WTC11 (cell line): ENCODE results near the gene CASP6.

Experiments used
- CBFB ChIP-seq: sonication (generic); formaldehyde crosslinking; IDR thresholded peaks from 2 replicates; pipeline ENCODE4 v1.8.1; 2022; ENCODE audit warnings: mild to moderate bottlenecking, low read depth, missing genetic modification reagents
- CREB1 ChIP-seq: sonication (generic); formaldehyde crosslinking; IDR thresholded peaks from 2 replicates; pipeline ENCODE4 v1.8.0; 2023; ENCODE audit warnings: mild to moderate bottlenecking, missing genetic modification reagents
- ETV6 ChIP-seq: sonication (generic); formaldehyde crosslinking; IDR thresholded peaks from 2 replicates; pipeline ENCODE4 v1.8.1; 2022; ENCODE audit warnings: mild to moderate bottlenecking, missing genetic modification reagents
- JUN ChIP-seq: sonication (generic); formaldehyde crosslinking; IDR thresholded peaks from 2 replicates; pipeline ENCODE4 v1.8.0; 2023; ENCODE audit warnings: mild to moderate bottlenecking, missing genetic modification reagents
- MXD4 ChIP-seq: fragments of 250-450 bp; sonication (Bioruptor Pico); IDR thresholded peaks from 2 replicates; pipeline ENCODE4 v1.8.0; 2021; ENCODE audit warnings: mild to moderate bottlenecking, moderate library complexity, borderline replicate concordance
- RELA ChIP-seq: sonication (generic); formaldehyde crosslinking; IDR thresholded peaks from 2 replicates; pipeline ENCODE4 v1.8.1; 2022; ENCODE audit warnings: missing genetic modification reagents, mild to moderate bottlenecking, borderline replicate concordance
- SMAD4 ChIP-seq: sonication (generic); formaldehyde crosslinking; IDR thresholded peaks from 2 replicates; pipeline ENCODE4 v1.8.0; 2022; ENCODE audit warnings: mild to moderate bottlenecking, missing genetic modification reagents
- TCF7 ChIP-seq: sonication (generic); formaldehyde crosslinking; IDR thresholded peaks from 2 replicates; pipeline ENCODE4 v1.8.0; 2022; ENCODE audit warnings: mild to moderate bottlenecking, low read depth, missing genetic modification reagents, moderate library complexity
- TF ChIP-seq, protein P1 (sequence below): sonication (generic); formaldehyde crosslinking; IDR thresholded peaks from 2 replicates; pipeline ENCODE4 v1.8.1; 2023; ENCODE audit warnings: mild to moderate bottlenecking, missing genetic modification reagents, borderline replicate concordance
- TF ChIP-seq, protein P2 (sequence below): fragments of 200-600 bp; IDR thresholded peaks from 2 replicates; pipeline ENCODE4 v1.8.0; 2022; ENCODE audit warnings: antibody characterized with exemption
- TF ChIP-seq, protein P3 (sequence below): sonication (generic); formaldehyde crosslinking; IDR thresholded peaks from 2 replicates; pipeline ENCODE4 v1.8.1; 2023; ENCODE audit warnings: mild to moderate bottlenecking, missing genetic modification reagents
- TF ChIP-seq, protein P4 (sequence below): sonication (generic); formaldehyde crosslinking; IDR thresholded peaks from 2 replicates; pipeline ENCODE4 v1.8.1; 2023; ENCODE audit warnings: mild to moderate bottlenecking, missing genetic modification reagents, moderate library complexity
- TF ChIP-seq, protein P5 (sequence below): sonication (generic); formaldehyde crosslinking; IDR thresholded peaks from 2 replicates; pipeline ENCODE4 v1.8.1; 2022; ENCODE audit warnings: missing genetic modification reagents, borderline replicate concordance
- TF ChIP-seq, protein P6 (sequence below): sonication (generic); formaldehyde crosslinking; IDR thresholded peaks from 2 replicates; pipeline ENCODE4 v1.8.0; 2022; ENCODE audit warnings: mild to moderate bottlenecking, missing genetic modification reagents

DNA sequence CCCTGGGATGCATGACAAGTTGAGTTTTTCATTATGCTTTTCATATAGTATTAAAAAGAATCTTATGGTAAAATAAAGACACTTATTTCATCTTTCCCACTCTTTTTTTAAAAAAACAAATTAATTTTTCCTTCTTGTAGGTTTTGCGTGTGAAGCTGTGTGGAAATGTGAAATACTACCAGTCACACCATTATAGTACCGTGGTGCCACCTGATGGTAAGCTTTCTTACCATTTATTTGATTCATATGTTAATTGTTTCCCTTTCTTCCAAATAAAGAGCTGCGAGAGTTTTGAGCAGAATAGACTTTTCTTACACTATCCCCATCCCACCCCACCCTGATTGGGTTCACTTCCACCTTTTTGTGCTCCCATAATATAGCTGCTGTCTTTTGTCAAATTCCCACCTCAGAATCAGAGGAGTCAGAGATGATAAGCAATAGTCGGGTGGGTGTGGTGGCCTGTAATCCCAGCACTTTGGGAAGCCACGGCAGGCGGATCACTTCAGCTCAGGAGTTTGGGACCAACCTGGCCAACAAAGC lies 44.3 kb downstream of the CASP6 start:
- TF ChIP-seq CREB1 (CRISPR knock-in tag) (no peak), TCF7 (CRISPR knock-in tag) (no peak), CBFB (CRISPR knock-in tag) (no peak), JUN (CRISPR knock-in tag) (no peak), MXD4 (no peak), ETV6 (CRISPR knock-in tag) (no peak), SMAD4 (CRISPR knock-in tag) (no peak), RELA (no peak)
- TF ChIP-seq, protein P1, sequence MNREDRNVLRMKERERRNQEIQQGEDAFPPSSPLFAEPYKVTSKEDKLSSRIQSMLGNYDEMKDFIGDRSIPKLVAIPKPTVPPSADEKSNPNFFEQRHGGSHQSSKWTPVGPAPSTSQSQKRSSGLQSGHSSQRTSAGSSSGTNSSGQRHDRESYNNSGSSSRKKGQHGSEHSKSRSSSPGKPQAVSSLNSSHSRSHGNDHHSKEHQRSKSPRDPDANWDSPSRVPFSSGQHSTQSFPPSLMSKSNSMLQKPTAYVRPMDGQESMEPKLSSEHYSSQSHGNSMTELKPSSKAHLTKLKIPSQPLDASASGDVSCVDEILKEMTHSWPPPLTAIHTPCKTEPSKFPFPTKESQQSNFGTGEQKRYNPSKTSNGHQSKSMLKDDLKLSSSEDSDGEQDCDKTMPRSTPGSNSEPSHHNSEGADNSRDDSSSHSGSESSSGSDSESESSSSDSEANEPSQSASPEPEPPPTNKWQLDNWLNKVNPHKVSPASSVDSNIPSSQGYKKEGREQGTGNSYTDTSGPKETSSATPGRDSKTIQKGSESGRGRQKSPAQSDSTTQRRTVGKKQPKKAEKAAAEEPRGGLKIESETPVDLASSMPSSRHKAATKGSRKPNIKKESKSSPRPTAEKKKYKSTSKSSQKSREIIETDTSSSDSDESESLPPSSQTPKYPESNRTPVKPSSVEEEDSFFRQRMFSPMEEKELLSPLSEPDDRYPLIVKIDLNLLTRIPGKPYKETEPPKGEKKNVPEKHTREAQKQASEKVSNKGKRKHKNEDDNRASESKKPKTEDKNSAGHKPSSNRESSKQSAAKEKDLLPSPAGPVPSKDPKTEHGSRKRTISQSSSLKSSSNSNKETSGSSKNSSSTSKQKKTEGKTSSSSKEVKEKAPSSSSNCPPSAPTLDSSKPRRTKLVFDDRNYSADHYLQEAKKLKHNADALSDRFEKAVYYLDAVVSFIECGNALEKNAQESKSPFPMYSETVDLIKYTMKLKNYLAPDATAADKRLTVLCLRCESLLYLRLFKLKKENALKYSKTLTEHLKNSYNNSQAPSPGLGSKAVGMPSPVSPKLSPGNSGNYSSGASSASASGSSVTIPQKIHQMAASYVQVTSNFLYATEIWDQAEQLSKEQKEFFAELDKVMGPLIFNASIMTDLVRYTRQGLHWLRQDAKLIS (CRISPR knock-in tag): no peak
- TF ChIP-seq, protein P2, sequence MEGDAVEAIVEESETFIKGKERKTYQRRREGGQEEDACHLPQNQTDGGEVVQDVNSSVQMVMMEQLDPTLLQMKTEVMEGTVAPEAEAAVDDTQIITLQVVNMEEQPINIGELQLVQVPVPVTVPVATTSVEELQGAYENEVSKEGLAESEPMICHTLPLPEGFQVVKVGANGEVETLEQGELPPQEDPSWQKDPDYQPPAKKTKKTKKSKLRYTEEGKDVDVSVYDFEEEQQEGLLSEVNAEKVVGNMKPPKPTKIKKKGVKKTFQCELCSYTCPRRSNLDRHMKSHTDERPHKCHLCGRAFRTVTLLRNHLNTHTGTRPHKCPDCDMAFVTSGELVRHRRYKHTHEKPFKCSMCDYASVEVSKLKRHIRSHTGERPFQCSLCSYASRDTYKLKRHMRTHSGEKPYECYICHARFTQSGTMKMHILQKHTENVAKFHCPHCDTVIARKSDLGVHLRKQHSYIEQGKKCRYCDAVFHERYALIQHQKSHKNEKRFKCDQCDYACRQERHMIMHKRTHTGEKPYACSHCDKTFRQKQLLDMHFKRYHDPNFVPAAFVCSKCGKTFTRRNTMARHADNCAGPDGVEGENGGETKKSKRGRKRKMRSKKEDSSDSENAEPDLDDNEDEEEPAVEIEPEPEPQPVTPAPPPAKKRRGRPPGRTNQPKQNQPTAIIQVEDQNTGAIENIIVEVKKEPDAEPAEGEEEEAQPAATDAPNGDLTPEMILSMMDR: no peak
- TF ChIP-seq, protein P3, sequence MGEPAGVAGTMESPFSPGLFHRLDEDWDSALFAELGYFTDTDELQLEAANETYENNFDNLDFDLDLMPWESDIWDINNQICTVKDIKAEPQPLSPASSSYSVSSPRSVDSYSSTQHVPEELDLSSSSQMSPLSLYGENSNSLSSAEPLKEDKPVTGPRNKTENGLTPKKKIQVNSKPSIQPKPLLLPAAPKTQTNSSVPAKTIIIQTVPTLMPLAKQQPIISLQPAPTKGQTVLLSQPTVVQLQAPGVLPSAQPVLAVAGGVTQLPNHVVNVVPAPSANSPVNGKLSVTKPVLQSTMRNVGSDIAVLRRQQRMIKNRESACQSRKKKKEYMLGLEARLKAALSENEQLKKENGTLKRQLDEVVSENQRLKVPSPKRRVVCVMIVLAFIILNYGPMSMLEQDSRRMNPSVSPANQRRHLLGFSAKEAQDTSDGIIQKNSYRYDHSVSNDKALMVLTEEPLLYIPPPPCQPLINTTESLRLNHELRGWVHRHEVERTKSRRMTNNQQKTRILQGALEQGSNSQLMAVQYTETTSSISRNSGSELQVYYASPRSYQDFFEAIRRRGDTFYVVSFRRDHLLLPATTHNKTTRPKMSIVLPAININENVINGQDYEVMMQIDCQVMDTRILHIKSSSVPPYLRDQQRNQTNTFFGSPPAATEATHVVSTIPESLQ (CRISPR knock-in tag): no peak
- TF ChIP-seq, protein P4, sequence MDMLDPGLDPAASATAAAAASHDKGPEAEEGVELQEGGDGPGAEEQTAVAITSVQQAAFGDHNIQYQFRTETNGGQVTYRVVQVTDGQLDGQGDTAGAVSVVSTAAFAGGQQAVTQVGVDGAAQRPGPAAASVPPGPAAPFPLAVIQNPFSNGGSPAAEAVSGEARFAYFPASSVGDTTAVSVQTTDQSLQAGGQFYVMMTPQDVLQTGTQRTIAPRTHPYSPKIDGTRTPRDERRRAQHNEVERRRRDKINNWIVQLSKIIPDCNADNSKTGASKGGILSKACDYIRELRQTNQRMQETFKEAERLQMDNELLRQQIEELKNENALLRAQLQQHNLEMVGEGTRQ (CRISPR knock-in tag): no peak
- TF ChIP-seq, protein P5, sequence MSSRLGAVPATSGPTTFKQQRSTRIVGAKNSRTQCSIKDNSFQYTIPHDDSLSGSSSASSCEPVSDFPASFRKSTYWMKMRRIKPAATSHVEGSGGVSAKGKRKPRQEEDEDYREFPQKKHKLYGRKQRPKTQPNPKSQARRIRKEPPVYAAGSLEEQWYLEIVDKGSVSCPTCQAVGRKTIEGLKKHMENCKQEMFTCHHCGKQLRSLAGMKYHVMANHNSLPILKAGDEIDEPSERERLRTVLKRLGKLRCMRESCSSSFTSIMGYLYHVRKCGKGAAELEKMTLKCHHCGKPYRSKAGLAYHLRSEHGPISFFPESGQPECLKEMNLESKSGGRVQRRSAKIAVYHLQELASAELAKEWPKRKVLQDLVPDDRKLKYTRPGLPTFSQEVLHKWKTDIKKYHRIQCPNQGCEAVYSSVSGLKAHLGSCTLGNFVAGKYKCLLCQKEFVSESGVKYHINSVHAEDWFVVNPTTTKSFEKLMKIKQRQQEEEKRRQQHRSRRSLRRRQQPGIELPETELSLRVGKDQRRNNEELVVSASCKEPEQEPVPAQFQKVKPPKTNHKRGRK (CRISPR knock-in tag): no peak
- TF ChIP-seq, protein P6, sequence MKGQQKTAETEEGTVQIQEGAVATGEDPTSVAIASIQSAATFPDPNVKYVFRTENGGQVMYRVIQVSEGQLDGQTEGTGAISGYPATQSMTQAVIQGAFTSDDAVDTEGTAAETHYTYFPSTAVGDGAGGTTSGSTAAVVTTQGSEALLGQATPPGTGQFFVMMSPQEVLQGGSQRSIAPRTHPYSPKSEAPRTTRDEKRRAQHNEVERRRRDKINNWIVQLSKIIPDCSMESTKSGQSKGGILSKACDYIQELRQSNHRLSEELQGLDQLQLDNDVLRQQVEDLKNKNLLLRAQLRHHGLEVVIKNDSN (CRISPR knock-in tag): no peak
